Activated T-cell treated with anti-CD3 and anti-CD28 coated beads, Interleukin-2, amount 50 U/mL, for 24 hours (primary cell): ENCODE data around the gene CAV3.

Experiments
- DNase-seq: peaks from one replicate; pipeline ENCODE4 v3.0.0-alpha.2; 2020
- H3K27ac Mint-ChIP-seq: 2 replicates; pipeline ENCODE4 v1.8.0; 2020; ENCODE audit warnings: mild to moderate bottlenecking, mixed read lengths
- H3K27me3 Mint-ChIP-seq: 2 replicates; pipeline ENCODE4 v1.8.0; 2020; ENCODE audit warnings: mixed read lengths
- H3K36me3 Mint-ChIP-seq: 2 replicates; pipeline ENCODE4 v1.8.0; 2020; ENCODE audit warnings: low read depth, mixed read lengths
- H3K4me1 Mint-ChIP-seq: 2 replicates; pipeline ENCODE4 v1.8.0; 2020; ENCODE audit warnings: low read depth, mixed read lengths
- H3K4me3 Mint-ChIP-seq: 2 replicates; pipeline ENCODE4 v1.8.0; 2020; ENCODE audit warnings: mild to moderate bottlenecking, moderate library complexity, mixed read lengths
- H3K9me3 Mint-ChIP-seq: 2 replicates; pipeline ENCODE4 v1.8.0; 2020; ENCODE audit warnings: mixed read lengths

CAV3 gene

GRCh38 chr3:8727605-8728512 is 5.7 kb upstream of the CAV3 start:
- H3K36me3 Mint-ChIP-seq: no peaks in the 10 kb centered on the region
- peaks cover 5% of the 10 kb centered on the region for H3K9me3 Mint-ChIP-seq
- peaks cover 11% of the 10 kb centered on the region for H3K27me3 Mint-ChIP-seq
- H3K4me3 Mint-ChIP-seq: no peak overlapping the region
- DNase-seq: no peak
- H3K4me1 Mint-ChIP-seq: no peaks in the 10 kb centered on the region
- no peak overlapping the region for H3K27ac Mint-ChIP-seq

GRCh38 chr3:8729479-8729878 is 4.1 kb upstream of the CAV3 start:
- no peak overlapping the region for H3K27ac Mint-ChIP-seq
- peaks cover 13% of the 10 kb centered on the region for H3K27me3 Mint-ChIP-seq
- peaks cover 5% of the 10 kb centered on the region for H3K9me3 Mint-ChIP-seq
- H3K36me3 Mint-ChIP-seq: no peaks in the 10 kb centered on the region
- no peak overlapping the region for H3K4me3 Mint-ChIP-seq
- no peaks in the 10 kb centered on the region for H3K4me1 Mint-ChIP-seq
- no peak for DNase-seq

DNA sequence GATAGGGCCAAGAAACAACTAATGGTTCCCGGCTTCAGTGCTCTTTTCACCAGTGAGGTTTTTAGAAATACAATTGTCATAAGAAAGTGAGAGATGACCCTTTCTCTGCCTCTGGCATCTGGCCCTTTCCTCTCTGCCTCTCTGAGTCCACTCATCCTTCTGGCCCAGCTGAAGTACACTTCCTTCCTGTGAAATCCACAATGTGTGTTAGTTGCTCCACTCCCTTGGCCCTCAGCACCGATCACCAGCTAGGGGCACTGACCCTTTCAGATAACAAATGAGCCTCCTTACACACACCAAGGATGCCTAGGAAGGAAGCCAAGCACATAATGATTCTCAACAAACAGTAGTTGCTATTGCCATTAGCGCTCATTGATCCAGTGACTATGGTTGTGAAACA is 2.9 kb upstream of the CAV3 start:
- no peak for DNase-seq
- Mint-ChIP-seq H3K4me3 (no peak overlapping the region), H3K9me3 (peaks cover 4% of the 10 kb centered on the region), H3K27ac (no peak overlapping the region), H3K27me3 (peaks cover 14% of the 10 kb centered on the region), H3K36me3 (no peaks in the 10 kb centered on the region), H3K4me1 (no peaks in the 10 kb centered on the region)

DNA sequence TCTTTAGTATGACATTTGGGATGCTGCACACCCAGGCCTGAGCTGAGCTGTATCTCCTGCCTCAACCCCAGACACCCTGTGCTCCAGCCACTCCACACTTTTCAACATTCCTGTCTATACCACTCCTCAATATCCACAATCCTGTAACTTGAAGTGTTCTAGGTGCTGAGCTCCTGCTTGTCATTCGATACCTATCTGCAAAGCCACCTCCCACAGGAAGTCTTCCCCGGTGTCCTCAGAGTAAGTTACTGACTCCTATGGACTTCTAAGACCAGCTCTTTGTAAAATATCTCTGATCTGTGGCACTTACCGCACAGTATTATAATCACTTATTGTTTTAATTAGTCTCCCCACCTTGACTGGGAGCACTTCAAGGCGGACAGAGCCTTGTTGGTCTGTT is 1.2 kb upstream of the CAV3 start:
- peaks cover 11% of the 10 kb centered on the region for H3K27me3 Mint-ChIP-seq
- H3K9me3 Mint-ChIP-seq: no peaks in the 10 kb centered on the region
- no peak for DNase-seq
- H3K36me3 Mint-ChIP-seq: no peaks in the 10 kb centered on the region
- no peaks in the 10 kb centered on the region for H3K4me1 Mint-ChIP-seq
- H3K27ac Mint-ChIP-seq: no peak overlapping the region
- no peak overlapping the region for H3K4me3 Mint-ChIP-seq

GRCh38 chr3:8734137-8734878 is 706 bp downstream of the CAV3 start:
- Mint-ChIP-seq H3K36me3 (no peaks in the 10 kb centered on the region), H3K4me3 (no peak overlapping the region), H3K4me1 (no peaks in the 10 kb centered on the region), H3K27ac (no peak overlapping the region), H3K9me3 (no peaks in the 10 kb centered on the region), H3K27me3 (peaks cover 11% of the 10 kb centered on the region)
- no peak for DNase-seq

- Mint-ChIP-seq H3K4me1 (no peaks in the 10 kb centered on the region), H3K36me3 (no peaks in the 10 kb centered on the region), H3K27ac (no peak overlapping the region), H3K4me3 (no peak overlapping the region), H3K9me3 (no peaks in the 10 kb centered on the region), H3K27me3 (peaks cover 11% of the 10 kb centered on the region)
- no peak for DNase-seq
These were observed 1.3 kb downstream of the CAV3 start for GRCh38 chr3:8734908-8735307.

DNA sequence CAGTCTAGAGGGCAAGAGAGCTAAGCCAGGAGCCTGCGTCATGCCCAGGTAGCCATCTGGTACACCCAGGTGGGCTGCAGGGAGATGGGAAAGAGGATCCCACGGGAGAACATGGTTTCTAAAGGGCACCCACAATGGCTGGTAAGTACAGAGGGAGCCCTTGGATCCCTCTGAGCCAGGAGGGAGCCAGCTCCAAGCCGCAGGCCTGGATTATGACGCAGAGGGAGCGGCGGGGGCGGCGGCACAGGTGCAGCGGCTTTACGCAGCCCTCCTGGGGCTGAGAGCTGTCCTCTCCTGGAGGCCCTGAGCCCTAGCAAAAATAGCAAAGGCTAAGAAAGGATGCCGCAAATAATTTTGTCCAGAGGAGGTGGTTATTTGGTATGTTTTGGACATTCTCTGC is 2.8 kb downstream of the CAV3 start:
- Mint-ChIP-seq H3K36me3 (no peaks in the 10 kb centered on the region), H3K27me3 (peaks cover 15% of the 10 kb centered on the region), H3K9me3 (no peaks in the 10 kb centered on the region), H3K27ac (no peak overlapping the region), H3K4me3 (no peak overlapping the region), H3K4me1 (no peaks in the 10 kb centered on the region)
- no peak for DNase-seq

GRCh38 chr3:8737301-8737700 is 3.7 kb downstream of the CAV3 start:
- Mint-ChIP-seq H3K27me3 (peaks cover 19% of the 10 kb centered on the region), H3K9me3 (no peaks in the 10 kb centered on the region), H3K4me3 (no peak overlapping the region), H3K4me1 (no peaks in the 10 kb centered on the region), H3K27ac (no peak overlapping the region), H3K36me3 (no peaks in the 10 kb centered on the region)
- DNase-seq: no peak

DNA sequence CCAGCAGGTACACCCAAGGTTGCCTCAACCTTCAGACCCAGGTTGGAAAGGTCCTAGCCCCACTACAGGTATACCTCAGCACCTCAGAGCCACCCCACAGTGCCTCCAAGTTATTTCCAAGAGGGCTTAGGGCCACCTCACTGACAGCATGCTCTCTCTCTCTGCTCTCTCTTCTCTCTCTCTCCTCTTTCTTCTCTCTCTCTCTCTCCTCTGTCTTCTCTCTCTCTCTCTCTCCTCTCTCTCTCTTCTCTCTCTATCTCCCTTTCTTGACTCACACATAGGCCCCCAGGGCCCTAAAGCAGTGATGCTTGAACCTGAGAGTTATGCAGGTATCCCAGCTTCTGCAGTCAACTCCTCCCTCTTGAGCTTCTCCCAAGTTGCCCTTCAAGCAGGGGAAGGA is 4.2 kb downstream of the CAV3 start:
- no peaks in the 10 kb centered on the region for H3K36me3 Mint-ChIP-seq
- DNase-seq: no peak
- peaks cover 15% of the 10 kb centered on the region for H3K27me3 Mint-ChIP-seq
- H3K4me1 Mint-ChIP-seq: no peaks in the 10 kb centered on the region
- H3K9me3 Mint-ChIP-seq: no peaks in the 10 kb centered on the region
- no peak overlapping the region for H3K27ac Mint-ChIP-seq
- no peak overlapping the region for H3K4me3 Mint-ChIP-seq

DNA sequence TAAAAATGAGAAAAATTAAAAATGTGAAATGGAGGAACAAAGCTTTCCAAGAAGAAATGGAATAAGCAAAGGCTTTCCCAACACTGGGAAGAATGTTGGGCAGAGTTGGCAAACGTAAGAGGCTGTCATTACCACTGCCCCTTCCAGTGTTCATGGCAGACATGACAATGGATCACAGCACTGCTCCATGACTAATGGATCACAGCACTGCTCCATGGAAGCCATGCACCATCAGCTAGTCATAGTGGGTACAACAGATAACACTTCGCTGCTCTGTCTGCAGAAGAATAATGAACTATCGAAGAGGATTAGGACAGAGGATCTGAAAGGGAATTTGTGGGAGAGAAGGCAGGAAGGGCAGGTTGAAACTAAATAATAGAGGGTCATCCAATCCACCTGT is 5.0 kb downstream of the CAV3 start:
- peaks cover 15% of the 10 kb centered on the region for H3K27me3 Mint-ChIP-seq
- H3K36me3 Mint-ChIP-seq: no peaks in the 10 kb centered on the region
- no peaks in the 10 kb centered on the region for H3K9me3 Mint-ChIP-seq
- H3K4me1 Mint-ChIP-seq: no peaks in the 10 kb centered on the region
- H3K27ac Mint-ChIP-seq: no peak overlapping the region
- H3K4me3 Mint-ChIP-seq: no peak overlapping the region
- no peak for DNase-seq

DNA sequence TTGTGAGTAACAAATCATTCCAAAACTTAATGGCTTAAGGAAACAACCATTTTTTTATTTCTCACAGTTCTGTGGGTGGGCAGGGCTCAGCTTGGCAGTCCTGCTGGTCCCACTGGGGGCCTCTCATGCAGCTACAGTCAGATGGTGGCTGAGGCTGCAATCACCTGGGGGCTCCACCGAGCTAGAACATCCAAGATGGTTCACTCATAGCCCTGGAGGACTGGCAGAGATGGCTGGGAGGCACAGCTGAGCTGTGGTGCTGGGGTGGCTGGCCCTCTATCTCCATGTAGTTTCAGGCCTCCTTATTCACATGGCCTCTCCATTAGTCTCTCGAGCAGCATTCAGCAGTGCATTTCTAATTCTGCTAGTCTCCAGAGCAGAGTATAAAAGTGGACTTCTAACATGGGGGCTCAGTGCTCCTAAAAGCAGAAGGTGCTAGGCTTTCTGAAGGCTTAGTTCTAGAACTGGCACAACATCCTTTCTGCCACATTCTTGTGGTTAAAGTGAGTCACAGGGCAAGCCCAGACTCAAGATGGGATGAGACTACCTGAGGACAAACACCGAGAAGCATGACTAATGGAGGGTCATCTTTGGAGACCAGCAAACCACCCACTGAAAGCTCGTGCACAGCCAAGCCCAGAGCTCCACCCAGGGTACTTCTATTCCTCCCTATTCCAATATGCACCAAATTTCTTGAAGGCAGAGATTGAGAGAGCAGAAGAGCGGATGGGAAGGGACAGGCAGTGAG is 6.3 kb downstream of the CAV3 start:
- no peak for DNase-seq
- Mint-ChIP-seq H3K9me3 (no peaks in the 10 kb centered on the region), H3K4me1 (no peaks in the 10 kb centered on the region), H3K4me3 (no peak overlapping the region), H3K36me3 (no peaks in the 10 kb centered on the region), H3K27ac (no peak overlapping the region), H3K27me3 (peaks cover 11% of the 10 kb centered on the region)

DNA sequence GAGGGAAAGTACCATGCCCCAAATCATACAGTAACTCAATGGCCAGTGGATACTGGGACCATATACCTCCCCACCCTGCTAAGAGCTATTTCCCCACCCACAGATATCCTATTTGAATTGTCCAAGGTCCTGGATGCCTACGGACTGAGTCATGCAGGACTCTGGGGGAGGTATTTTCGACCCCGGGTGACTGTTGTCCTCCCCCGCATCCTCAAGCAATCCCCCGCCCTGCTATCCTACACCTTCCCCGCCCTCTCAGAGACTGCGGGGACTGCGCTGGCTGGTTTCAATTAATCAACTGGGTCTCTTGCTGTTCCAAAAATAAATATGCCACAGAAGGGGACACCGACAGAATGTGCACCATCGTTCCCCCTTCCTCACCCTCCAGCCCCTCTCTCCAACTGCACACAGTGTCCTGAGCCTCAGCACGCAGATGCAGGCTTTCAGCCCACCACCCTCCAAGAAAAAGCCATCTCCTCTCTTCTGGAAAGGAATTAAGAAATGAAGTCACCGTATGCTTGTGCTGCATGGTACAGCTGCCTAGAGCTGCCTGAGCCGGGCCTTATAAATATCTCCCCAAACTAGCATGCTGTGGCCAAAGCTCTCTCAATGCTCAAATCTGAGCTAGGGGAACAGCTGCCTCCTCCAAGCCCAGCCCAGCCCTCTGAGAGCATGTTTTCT is 8.1 kb downstream of the CAV3 start:
- H3K27ac Mint-ChIP-seq: no peak overlapping the region
- no peak for DNase-seq
- H3K36me3 Mint-ChIP-seq: no peaks in the 10 kb centered on the region
- H3K4me1 Mint-ChIP-seq: no peaks in the 10 kb centered on the region
- peaks cover 11% of the 10 kb centered on the region for H3K27me3 Mint-ChIP-seq
- H3K4me3 Mint-ChIP-seq: no peak overlapping the region
- no peaks in the 10 kb centered on the region for H3K9me3 Mint-ChIP-seq

- H3K9me3 Mint-ChIP-seq: no peaks in the 10 kb centered on the region
- no peaks in the 10 kb centered on the region for H3K4me1 Mint-ChIP-seq
- no peak for DNase-seq
These were observed 9.5 kb downstream of the CAV3 start for GRCh38 chr3:8743021-8743601.

GRCh38 chr3:8743911-8744310 is 10.3 kb downstream of the CAV3 start:
- no peaks in the 10 kb centered on the region for H3K4me1 Mint-ChIP-seq
- H3K9me3 Mint-ChIP-seq: no peaks in the 10 kb centered on the region
- H3K27me3 Mint-ChIP-seq: peaks cover 11% of the 10 kb centered on the region
- DNase-seq: no peak
- no peak overlapping the region for H3K27ac Mint-ChIP-seq
- no peaks in the 10 kb centered on the region for H3K36me3 Mint-ChIP-seq
- no peak overlapping the region for H3K4me3 Mint-ChIP-seq

More at GRCh38 chr3:8743021-8743601, 9.5 kb downstream of the CAV3 start:
- peaks cover 11% of the 10 kb centered on the region for H3K27me3 Mint-ChIP-seq
- no peaks in the 10 kb centered on the region for H3K36me3 Mint-ChIP-seq
- H3K27ac Mint-ChIP-seq: no peak overlapping the region
- no peak overlapping the region for H3K4me3 Mint-ChIP-seq
